Measurements from ENCODE around the gene TNFRSF21.

DNA sequence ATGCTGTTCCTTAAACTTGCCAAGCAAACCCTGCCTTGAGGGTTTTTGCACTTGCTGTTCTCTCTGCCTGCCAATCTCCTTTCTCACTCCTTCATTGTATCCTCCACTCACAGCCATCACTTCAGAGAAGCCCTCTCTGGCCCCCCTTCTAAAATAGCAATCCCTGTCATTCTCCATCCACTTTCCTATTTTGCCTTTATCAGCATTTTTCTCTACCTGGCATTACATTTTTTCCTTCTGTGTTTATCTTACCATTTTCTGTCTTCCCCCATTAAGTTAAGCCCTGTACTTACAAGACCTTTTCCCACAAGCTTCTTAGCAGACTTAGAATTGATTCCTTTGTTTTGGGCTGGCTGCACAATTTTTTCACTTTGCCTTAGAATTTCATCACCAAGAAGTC lies 26.6 kb upstream of the TNFRSF21 start:
- TF ChIP-seq, protein P1, sequence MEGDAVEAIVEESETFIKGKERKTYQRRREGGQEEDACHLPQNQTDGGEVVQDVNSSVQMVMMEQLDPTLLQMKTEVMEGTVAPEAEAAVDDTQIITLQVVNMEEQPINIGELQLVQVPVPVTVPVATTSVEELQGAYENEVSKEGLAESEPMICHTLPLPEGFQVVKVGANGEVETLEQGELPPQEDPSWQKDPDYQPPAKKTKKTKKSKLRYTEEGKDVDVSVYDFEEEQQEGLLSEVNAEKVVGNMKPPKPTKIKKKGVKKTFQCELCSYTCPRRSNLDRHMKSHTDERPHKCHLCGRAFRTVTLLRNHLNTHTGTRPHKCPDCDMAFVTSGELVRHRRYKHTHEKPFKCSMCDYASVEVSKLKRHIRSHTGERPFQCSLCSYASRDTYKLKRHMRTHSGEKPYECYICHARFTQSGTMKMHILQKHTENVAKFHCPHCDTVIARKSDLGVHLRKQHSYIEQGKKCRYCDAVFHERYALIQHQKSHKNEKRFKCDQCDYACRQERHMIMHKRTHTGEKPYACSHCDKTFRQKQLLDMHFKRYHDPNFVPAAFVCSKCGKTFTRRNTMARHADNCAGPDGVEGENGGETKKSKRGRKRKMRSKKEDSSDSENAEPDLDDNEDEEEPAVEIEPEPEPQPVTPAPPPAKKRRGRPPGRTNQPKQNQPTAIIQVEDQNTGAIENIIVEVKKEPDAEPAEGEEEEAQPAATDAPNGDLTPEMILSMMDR (IDR thresholded peaks at IDR 0.05): no peak
- TF ChIP-seq EZH2 (IDR thresholded peaks at IDR 0.05; ENCODE audit: borderline replicate concordance, insufficient read depth, low read depth, low read length, poor library complexity, severe bottlenecking): no peak
